Endothelial cell (in vitro differentiated cells): ENCODE measurements around the gene FRMD4A. TPM values are rescaled to one million over a fixed set of nuclear protein-coding genes. Genes with fewer than 3 reads are reported as not detected.
A peak's percentile ranks its signal among the peaks of the same experiment; 100 is the strongest.
"Not testable (repeated sequence)": the region's sequence is repeated elsewhere in the genome, so short reads cannot be mapped to it uniquely, and the experiment has no call there.

ENCODE experiments used
- DNase-seq: peaks from one replicate; pipeline ENCODE4 v3.0.0; 2021; ENCODE audit warnings: low spot score
- H3K27ac Mint-ChIP-seq: one replicate; pipeline ENCODE4 v1.8.0; 2021; ENCODE audit warnings: mixed read lengths, inconsistent platforms; ENCODE audit not compliant: unreplicated experiment
- H3K27me3 Mint-ChIP-seq: one replicate; pipeline ENCODE4 v1.8.0; 2021; ENCODE audit warnings: mild to moderate bottlenecking, moderate library complexity, mixed read lengths, inconsistent platforms; ENCODE audit not compliant: unreplicated experiment
- H3K36me3 Mint-ChIP-seq: one replicate; pipeline ENCODE4 v1.8.0; 2021; ENCODE audit warnings: mild to moderate bottlenecking, low read depth, mixed read lengths, inconsistent platforms; ENCODE audit not compliant: unreplicated experiment
- H3K4me1 Mint-ChIP-seq: one replicate; pipeline ENCODE4 v1.8.0; 2021; ENCODE audit warnings: mild to moderate bottlenecking, mixed read lengths, inconsistent platforms; ENCODE audit not compliant: unreplicated experiment
- H3K4me3 Mint-ChIP-seq: one replicate; pipeline ENCODE4 v1.8.0; 2021; ENCODE audit warnings: mild to moderate bottlenecking, mixed read lengths, inconsistent platforms; ENCODE audit not compliant: unreplicated experiment
- H3K9me3 Mint-ChIP-seq: one replicate; pipeline ENCODE4 v1.8.0; 2021; ENCODE audit warnings: mixed read lengths, inconsistent platforms; ENCODE audit not compliant: unreplicated experiment
- total RNA-seq: library from RNA; stranded (reverse); fragmentation: NEBNext Ultra II Directional; extraction: Animal tissue kit (Norgen Biotek cat#: 25700); gene quantifications from one replicate; pipeline ENCODE4 v1.2.1, GENCODE V29; 2021; ENCODE audit not compliant: unreplicated experiment
- TF ChIP-seq, protein P1 (sequence below): fragments of 200-600 bp; sonication (generic); IDR thresholded peaks from one replicate; pipeline ENCODE4 v1.5.0; 2021; ENCODE audit warnings: antibody characterized with exemption; ENCODE audit not compliant: unreplicated experiment

FRMD4A gene
- total RNA-seq, 1 donor from 2014 or later = 68.9 TPM

DNA sequence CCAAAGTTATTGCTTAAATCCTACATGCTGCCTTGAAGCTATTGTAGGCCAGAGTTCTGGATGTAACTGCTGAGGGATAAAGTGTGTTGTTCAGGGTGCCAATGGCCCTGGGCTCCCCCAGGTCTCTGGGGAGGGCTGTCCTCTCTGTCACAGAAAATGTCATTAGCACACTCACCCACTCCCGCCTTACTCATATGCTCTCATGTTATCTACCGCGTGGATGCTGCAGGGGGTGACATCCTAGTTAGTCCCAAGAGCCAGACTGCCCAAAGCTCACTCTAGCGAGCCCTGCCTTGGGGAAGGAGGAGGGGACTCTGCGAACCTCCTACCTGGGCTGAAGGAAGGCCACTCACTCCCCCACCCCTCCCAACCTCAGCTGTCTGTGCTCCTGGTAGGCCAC, 122.5 kb downstream of the FRMD4A start:
- TF ChIP-seq, protein P1, sequence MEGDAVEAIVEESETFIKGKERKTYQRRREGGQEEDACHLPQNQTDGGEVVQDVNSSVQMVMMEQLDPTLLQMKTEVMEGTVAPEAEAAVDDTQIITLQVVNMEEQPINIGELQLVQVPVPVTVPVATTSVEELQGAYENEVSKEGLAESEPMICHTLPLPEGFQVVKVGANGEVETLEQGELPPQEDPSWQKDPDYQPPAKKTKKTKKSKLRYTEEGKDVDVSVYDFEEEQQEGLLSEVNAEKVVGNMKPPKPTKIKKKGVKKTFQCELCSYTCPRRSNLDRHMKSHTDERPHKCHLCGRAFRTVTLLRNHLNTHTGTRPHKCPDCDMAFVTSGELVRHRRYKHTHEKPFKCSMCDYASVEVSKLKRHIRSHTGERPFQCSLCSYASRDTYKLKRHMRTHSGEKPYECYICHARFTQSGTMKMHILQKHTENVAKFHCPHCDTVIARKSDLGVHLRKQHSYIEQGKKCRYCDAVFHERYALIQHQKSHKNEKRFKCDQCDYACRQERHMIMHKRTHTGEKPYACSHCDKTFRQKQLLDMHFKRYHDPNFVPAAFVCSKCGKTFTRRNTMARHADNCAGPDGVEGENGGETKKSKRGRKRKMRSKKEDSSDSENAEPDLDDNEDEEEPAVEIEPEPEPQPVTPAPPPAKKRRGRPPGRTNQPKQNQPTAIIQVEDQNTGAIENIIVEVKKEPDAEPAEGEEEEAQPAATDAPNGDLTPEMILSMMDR = no peak
- Mint-ChIP-seq H3K27me3 (peaks cover 1% of the 10 kb centered on the region), H3K4me3 (no peak overlapping the region), H3K36me3 (no peaks in the 10 kb centered on the region), H3K27ac (no peak overlapping the region), H3K4me1 (peaks cover 3% of the 10 kb centered on the region), H3K9me3 (no peaks in the 10 kb centered on the region)
- no peak for DNase-seq

DNA sequence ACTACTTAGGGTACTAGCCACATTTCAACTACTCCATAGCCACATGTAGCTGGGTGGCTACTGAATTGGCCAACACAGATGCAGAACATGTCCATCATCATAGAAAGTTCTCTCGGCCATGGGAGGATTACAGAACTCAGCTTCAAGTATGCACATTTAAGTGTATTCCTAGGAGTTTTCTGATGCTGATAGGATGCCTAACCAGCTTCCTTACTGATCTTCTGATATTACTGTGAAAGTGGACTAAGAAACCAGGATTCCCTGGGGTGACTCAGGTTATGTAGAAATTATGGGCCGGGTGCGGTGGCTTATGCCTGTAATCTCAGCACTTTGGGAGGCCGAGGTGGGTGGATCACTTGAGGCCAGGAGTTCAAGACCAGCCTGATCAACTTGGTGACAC, 125.5 kb downstream of the FRMD4A start:
- Mint-ChIP-seq H3K36me3 (no peaks in the 10 kb centered on the region), H3K27ac (no peak overlapping the region), H3K9me3 (no peaks in the 10 kb centered on the region), H3K4me3 (no peak overlapping the region), H3K27me3 (peaks cover 3% of the 10 kb centered on the region), H3K4me1 (peaks cover 3% of the 10 kb centered on the region)
- no peak for DNase-seq
- TF ChIP-seq, protein P1 = no peak

DNA sequence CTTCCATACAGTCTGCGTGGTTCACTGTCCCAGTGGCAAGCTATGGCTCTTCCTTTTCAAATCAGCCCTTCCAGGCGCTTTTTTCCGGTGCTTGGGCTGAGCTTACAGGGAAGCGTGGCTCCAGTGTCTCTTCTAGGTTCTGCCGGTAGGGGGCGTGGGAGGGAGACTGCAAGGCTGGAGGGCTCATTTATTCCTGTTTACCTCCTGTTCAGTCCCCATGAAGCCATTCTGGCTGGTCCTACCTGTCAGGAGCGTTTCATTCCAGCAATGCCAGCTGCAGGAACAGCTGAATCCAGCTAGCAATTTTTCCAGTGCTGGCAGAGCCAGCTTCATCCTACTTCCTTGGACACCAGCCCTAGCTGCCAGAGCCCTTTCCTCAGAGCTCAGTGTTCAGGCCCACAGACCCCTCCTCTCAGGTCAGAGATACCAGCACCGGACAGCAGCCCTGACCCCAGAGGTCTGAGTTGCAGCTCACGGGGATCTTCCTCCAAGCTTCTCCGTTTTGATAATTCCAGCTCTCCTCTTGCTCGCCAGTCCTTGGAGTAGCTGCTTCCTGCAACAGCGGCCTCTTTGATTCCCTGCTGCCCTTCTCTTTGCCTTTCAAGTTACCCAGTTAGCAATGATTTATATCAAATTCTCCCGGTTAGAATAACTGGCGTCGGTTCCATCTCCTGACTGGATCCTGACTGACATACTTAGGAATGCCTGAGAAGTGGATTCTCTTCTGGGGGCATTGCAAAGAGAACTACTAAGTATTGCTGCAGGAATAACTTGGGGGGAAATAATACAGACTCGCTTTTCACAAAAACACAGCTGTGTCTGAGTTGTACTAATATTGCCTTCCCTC, 129.8 kb downstream of the FRMD4A start:
- Mint-ChIP-seq H3K9me3 (no peaks in the 10 kb centered on the region), H3K4me3 (no peak overlapping the region), H3K27ac (no peak overlapping the region), H3K36me3 (no peaks in the 10 kb centered on the region), H3K27me3 (peaks cover 2% of the 10 kb centered on the region), H3K4me1 (peaks cover 13% of the 10 kb centered on the region)
- peak; percentile 44 for DNase-seq
- TF ChIP-seq, protein P1 = peak; percentile 61

DNA sequence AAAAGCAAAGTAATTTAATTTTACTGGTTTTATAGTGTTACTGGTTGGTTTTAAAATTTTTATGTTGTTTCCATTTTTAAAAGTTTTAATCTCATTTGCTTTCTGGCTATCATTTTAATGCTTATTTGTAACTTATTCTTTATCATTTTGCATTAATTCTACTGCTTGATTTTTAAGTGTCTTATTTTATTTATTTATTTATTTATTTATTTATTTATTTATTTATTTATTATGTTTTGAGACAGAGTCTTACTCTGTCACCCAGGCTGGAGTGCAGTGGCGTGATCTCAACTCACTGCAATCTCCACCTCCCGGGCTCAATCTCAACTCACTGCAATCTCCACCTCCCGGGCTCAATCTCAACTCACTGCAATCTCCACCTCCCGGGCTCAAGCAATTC, 131.6 kb downstream of the FRMD4A start:
- not testable (repeated sequence) for H3K36me3 Mint-ChIP-seq, H3K27ac Mint-ChIP-seq, H3K27me3 Mint-ChIP-seq, H3K9me3 Mint-ChIP-seq, H3K4me3 Mint-ChIP-seq, DNase-seq
- H3K4me1 Mint-ChIP-seq = peaks cover 13% of the 10 kb centered on the region

DNA sequence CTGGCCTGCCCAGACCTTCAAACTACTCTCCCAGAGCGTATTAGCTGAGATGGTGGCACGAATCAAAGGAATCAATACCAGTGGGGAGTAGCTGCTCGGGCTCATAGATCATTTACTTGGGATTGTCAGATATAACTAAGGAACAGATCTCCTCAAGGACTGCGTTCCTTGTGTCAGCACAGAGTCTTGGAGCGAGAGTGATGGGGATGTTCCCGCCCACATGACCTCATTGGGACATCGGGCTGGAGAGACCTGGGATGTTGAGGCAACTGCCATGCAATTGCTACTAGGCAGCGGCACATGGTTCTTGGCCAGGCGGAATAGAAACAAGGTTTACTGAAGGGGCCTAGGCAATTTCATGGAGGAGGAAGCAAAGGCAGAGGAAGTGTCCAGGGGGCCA, 132.6 kb downstream of the FRMD4A start:
- H3K4me1 Mint-ChIP-seq = peaks cover 13% of the 10 kb centered on the region
- peaks cover 2% of the 10 kb centered on the region for H3K27me3 Mint-ChIP-seq
- H3K4me3 Mint-ChIP-seq = no peak overlapping the region
- H3K9me3 Mint-ChIP-seq = no peaks in the 10 kb centered on the region
- no peak for DNase-seq
- TF ChIP-seq, protein P1 = no peak
- H3K36me3 Mint-ChIP-seq = no peaks in the 10 kb centered on the region
- H3K27ac Mint-ChIP-seq = peak overlapping the region; percentile 16
